ENCODE data around the gene IL1RAP.
"Not testable (repeated sequence)": the region's sequence is repeated elsewhere in the genome, so short reads cannot be mapped to it uniquely, and the experiment has no call there.

IL1RAP gene

GRCh38 chr3:190513409-190514370 lies at the start of gene IL1RAP:
TSS of gene IL1RAP (plus strand) at chr3:190514085. CDS start at chr3:190564290, 50,205 bp downstream.
- H3K9me3 Mint-ChIP-seq, result no peaks in the 10 kb centered on the region
- CTCF ChIA-PET, result interaction anchor here (0.9 to 1.5 kb wide), 8 partner anchors 9 to 184 kb away, joined by 3 to 7 read pairs (median 3); no protein-coding TSS in a partner anchor
- H3K27ac Mint-ChIP-seq, result peak within 1 kb of the TSS; percentile 92
- peaks cover 4% of the 10 kb centered on the region for H3K27me3 Mint-ChIP-seq
- peaks cover 31% of the 10 kb centered on the region for H3K4me1 Mint-ChIP-seq
- DNase-seq, result peak; percentile 92
- peaks cover 6% of the 10 kb centered on the region for H3K36me3 Mint-ChIP-seq
- H3K4me3 Mint-ChIP-seq, result peak within 1 kb of the TSS; percentile 76

GRCh38 chr3:190467922-190468321 lies 46.0 kb upstream of the IL1RAP start:
- Mint-ChIP-seq H3K27ac (no peak overlapping the region), H3K4me1 (no peaks in the 10 kb centered on the region), H3K9me3 (peaks cover 7% of the 10 kb centered on the region), H3K36me3 (no peaks in the 10 kb centered on the region), H3K4me3 (no peak overlapping the region), H3K27me3 (peaks cover 5% of the 10 kb centered on the region)
- CTCF ChIA-PET, result no interaction called here
- DNase-seq, result no peak

- not testable (repeated sequence) for H3K27ac Mint-ChIP-seq
These were observed 40.6 kb upstream of the IL1RAP start for GRCh38 chr3:190473261-190473660.

GRCh38 chr3:190481779-190482178 lies 32.1 kb upstream of the IL1RAP start:
- Mint-ChIP-seq H3K36me3 (no peaks in the 10 kb centered on the region), H3K9me3 (no peaks in the 10 kb centered on the region), H3K4me1 (no peaks in the 10 kb centered on the region), H3K4me3 (no peak overlapping the region), H3K27me3 (peaks cover 8% of the 10 kb centered on the region), H3K27ac (no peak overlapping the region)
- DNase-seq, result no peak
- CTCF ChIA-PET, result no interaction called here

More at GRCh38 chr3:190473261-190473660, 40.6 kb upstream of the IL1RAP start:
- H3K27me3 Mint-ChIP-seq, H3K4me1 Mint-ChIP-seq, DNase-seq, H3K4me3 Mint-ChIP-seq, H3K9me3 Mint-ChIP-seq, CTCF ChIA-PET, H3K36me3 Mint-ChIP-seq: not testable (repeated sequence)

- Mint-ChIP-seq H3K4me3 (no peak overlapping the region), H3K27ac (no peak overlapping the region), H3K27me3 (peaks cover 16% of the 10 kb centered on the region), H3K9me3 (no peaks in the 10 kb centered on the region), H3K4me1 (no peaks in the 10 kb centered on the region), H3K36me3 (no peaks in the 10 kb centered on the region)
- CTCF ChIA-PET, result no interaction called here
- DNase-seq, result no peak
These were observed 27.9 kb upstream of the IL1RAP start for GRCh38 chr3:190485830-190486532.

GRCh38 chr3:190486533-190486864 lies 27.4 kb upstream of the IL1RAP start:
- DNase-seq, result no peak
- H3K36me3 Mint-ChIP-seq, result no peaks in the 10 kb centered on the region
- peaks cover under 1% of the 10 kb centered on the region for H3K4me1 Mint-ChIP-seq
- CTCF ChIA-PET, result no interaction called here
- peaks cover 19% of the 10 kb centered on the region for H3K27me3 Mint-ChIP-seq
- H3K27ac Mint-ChIP-seq, result no peak overlapping the region
- H3K9me3 Mint-ChIP-seq, result no peaks in the 10 kb centered on the region
- H3K4me3 Mint-ChIP-seq, result no peak overlapping the region

- H3K27ac Mint-ChIP-seq, result no peak overlapping the region
- H3K27me3 Mint-ChIP-seq, result peaks cover 23% of the 10 kb centered on the region
- no peak overlapping the region for H3K4me3 Mint-ChIP-seq
- H3K36me3 Mint-ChIP-seq, result no peaks in the 10 kb centered on the region
- DNase-seq, result no peak
- H3K9me3 Mint-ChIP-seq, result no peaks in the 10 kb centered on the region
- CTCF ChIA-PET, result no interaction called here
- H3K4me1 Mint-ChIP-seq, result peaks cover 6% of the 10 kb centered on the region
These were observed 26.8 kb upstream of the IL1RAP start for GRCh38 chr3:190486908-190487607.

- Mint-ChIP-seq H3K36me3 (no peaks in the 10 kb centered on the region), H3K4me3 (no peak overlapping the region), H3K27me3 (peaks cover 27% of the 10 kb centered on the region), H3K4me1 (peaks cover 6% of the 10 kb centered on the region), H3K9me3 (no peaks in the 10 kb centered on the region), H3K27ac (no peak overlapping the region)
- CTCF ChIA-PET, result no interaction called here
- DNase-seq, result no peak
These were observed 22.3 kb upstream of the IL1RAP start for GRCh38 chr3:190491533-190492054.

GRCh38 chr3:190492129-190492528 lies 21.8 kb upstream of the IL1RAP start:
- DNase-seq, result no peak
- H3K27me3 Mint-ChIP-seq, result peaks cover 32% of the 10 kb centered on the region
- no peaks in the 10 kb centered on the region for H3K9me3 Mint-ChIP-seq
- H3K36me3 Mint-ChIP-seq, result no peaks in the 10 kb centered on the region
- no peak overlapping the region for H3K4me3 Mint-ChIP-seq
- CTCF ChIA-PET, result no interaction called here
- H3K27ac Mint-ChIP-seq, result no peak overlapping the region
- H3K4me1 Mint-ChIP-seq, result peaks cover 6% of the 10 kb centered on the region

GRCh38 chr3:190492966-190493365 lies 20.9 kb upstream of the IL1RAP start:
- Mint-ChIP-seq H3K9me3 (no peaks in the 10 kb centered on the region), H3K4me3 (no peak overlapping the region), H3K4me1 (peaks cover 6% of the 10 kb centered on the region), H3K27me3 (peaks cover 31% of the 10 kb centered on the region), H3K27ac (no peak overlapping the region), H3K36me3 (no peaks in the 10 kb centered on the region)
- CTCF ChIA-PET, result no interaction called here
- DNase-seq, result no peak

GRCh38 chr3:190494907-190495306 lies 19.0 kb upstream of the IL1RAP start:
- H3K4me1 Mint-ChIP-seq, result peaks cover 6% of the 10 kb centered on the region
- no peak overlapping the region for H3K27ac Mint-ChIP-seq
- CTCF ChIA-PET, result interaction anchor here (1.2 kb wide), 1 partner anchor 19 kb away, joined by 3 read pairs; the partner anchor contains the start of gene IL1RAP

GRCh38 chr3:190495354-190495753 lies 18.5 kb upstream of the IL1RAP start:
- H3K36me3 Mint-ChIP-seq, result no peaks in the 10 kb centered on the region
- H3K4me3 Mint-ChIP-seq, result no peak overlapping the region
- no peaks in the 10 kb centered on the region for H3K9me3 Mint-ChIP-seq
- peaks cover 26% of the 10 kb centered on the region for H3K27me3 Mint-ChIP-seq
- no peak overlapping the region for H3K27ac Mint-ChIP-seq
- no peak for DNase-seq
- CTCF ChIA-PET, result no interaction called here
- peaks cover 6% of the 10 kb centered on the region for H3K4me1 Mint-ChIP-seq

More at GRCh38 chr3:190494907-190495306, 19.0 kb upstream of the IL1RAP start:
- Mint-ChIP-seq H3K4me3 (no peak overlapping the region), H3K27me3 (peaks cover 26% of the 10 kb centered on the region), H3K36me3 (no peaks in the 10 kb centered on the region), H3K9me3 (no peaks in the 10 kb centered on the region)
- DNase-seq, result no peak

GRCh38 chr3:190495796-190496195 lies 18.1 kb upstream of the IL1RAP start:
- Mint-ChIP-seq H3K9me3 (no peaks in the 10 kb centered on the region), H3K4me1 (peaks cover 6% of the 10 kb centered on the region), H3K4me3 (no peak overlapping the region), H3K36me3 (no peaks in the 10 kb centered on the region), H3K27ac (no peak overlapping the region), H3K27me3 (peaks cover 26% of the 10 kb centered on the region)
- DNase-seq, result no peak
- CTCF ChIA-PET, result no interaction called here

- H3K4me3 Mint-ChIP-seq, result no peak overlapping the region
- CTCF ChIA-PET, result interaction anchor here (0.7 kb wide), 1 partner anchor 200 kb away, joined by 5 read pairs; no protein-coding TSS in a partner anchor
- DNase-seq, result no peak
- H3K4me1 Mint-ChIP-seq, result peaks cover 3% of the 10 kb centered on the region
- H3K27ac Mint-ChIP-seq, result no peak overlapping the region
- H3K9me3 Mint-ChIP-seq, result no peaks in the 10 kb centered on the region
- H3K36me3 Mint-ChIP-seq, result no peaks in the 10 kb centered on the region
- peaks cover 21% of the 10 kb centered on the region for H3K27me3 Mint-ChIP-seq
These were observed 17.0 kb upstream of the IL1RAP start for GRCh38 chr3:190496859-190497258.
